Stimulated activated CD4-positive, alpha-beta T cell treated with anti-CD3 and anti-CD28 coated beads, Interleukin-15, amount 100 ng/mL, for 48 hours (primary cell): ENCODE results near the gene KRT3.
"Not testable (repeated sequence)": the region's sequence is repeated elsewhere in the genome, so short reads cannot be mapped to it uniquely, and the experiment has no call there.

Source experiments
- DNase-seq, 2 donors: peaks; one replicate each; pipeline ENCODE4 v3.0.0-alpha.2; 2020; ENCODE audit warnings: low read depth in 2 of 2

The KRT3 gene

GRCh38 chr12:52798003-52798670, 2.2 kb upstream of the KRT3 start:
- no peak for DNase-seq

DNA sequence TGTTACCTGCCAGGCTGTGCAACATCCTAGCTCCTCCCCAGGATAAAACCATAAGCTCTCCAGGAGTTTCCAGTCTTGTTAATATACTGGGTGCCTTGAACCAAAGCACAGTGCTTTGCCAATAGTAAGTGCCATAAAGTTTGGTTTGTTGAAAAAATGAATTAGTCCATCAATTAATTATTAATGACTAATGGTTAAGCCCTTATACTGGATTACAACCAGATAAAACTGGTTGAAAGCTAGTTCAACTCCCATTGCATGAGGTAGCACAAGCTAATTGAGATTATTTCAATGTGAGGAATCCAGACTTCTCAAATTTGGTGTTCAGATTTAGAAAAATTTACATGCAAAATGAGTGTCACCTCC, 1.6 kb upstream of the KRT3 start:
- no peak for DNase-seq

GRCh38 chr12:52796839-52797528, 1.1 kb upstream of the KRT3 start:
- DNase-seq: no peak

GRCh38 chr12:52796429-52796794, 495 bp upstream of the KRT3 start:
- no peak for DNase-seq

DNA sequence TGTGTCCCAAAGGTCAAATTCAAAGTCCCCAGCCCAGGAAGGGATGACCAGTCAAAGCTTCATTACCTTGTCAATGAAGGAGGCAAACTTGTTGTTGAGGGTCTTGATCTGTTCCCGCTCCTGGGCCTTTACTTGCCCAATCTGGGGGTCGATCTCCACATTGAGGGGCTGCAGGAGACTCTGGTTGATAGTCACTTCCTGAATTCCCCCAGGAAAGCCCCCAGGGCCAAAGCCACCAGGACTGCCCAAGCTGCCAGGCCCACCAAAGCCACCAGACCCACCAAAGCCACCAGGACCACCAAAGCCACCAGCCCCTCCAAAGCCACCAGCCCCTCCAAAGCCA, 614 bp downstream of the KRT3 start:
- DNase-seq: not testable (repeated sequence)

GRCh38 chr12:52794479-52795331, 1.2 kb downstream of the KRT3 start:
- DNase-seq: no peak

- no peak for DNase-seq
Measured at GRCh38 chr12:52792185-52793029, 3.5 kb downstream of the KRT3 start.

- no peak for DNase-seq
Measured at GRCh38 chr12:52791271-52792184, 4.4 kb downstream of the KRT3 start.

DNA sequence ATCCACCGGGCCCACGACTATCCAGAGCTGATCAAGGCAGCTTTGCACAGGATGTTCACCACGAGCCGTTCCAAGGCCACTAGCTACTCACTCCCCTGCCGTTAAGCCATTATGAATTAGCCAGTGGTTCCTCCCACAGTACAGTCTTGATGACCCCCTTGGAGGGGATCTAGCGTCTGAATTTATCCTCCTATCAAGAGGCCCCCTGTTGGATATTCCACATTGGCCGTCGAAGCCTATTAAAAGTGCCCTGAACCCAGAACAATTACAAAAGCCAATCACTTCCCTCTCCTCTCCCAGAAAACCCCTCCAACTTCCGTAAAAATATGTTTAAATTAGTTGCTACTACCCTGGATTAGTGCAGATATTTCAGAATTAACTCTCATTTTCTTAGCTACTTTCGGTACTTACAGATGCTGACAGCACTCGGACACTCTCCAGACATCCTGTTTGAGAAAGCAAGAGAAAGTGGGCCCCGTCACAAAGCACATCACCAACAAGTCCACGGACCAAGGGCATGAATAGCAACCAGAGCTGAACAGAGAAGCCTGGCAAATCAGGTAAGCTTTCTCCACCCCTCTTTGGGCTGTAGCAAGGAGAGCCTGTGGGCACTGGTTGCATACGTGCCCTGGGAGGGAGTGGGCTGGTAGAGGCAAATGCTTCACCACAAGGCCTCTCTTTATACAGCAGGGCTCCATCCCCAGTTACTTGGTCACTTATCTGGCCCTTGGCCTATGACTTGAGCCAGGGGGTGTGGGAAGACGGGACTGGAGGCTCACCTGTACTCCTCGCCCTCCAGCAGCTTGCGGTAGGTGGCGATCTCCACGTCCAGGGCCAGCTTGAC, 5.3 kb downstream of the KRT3 start:
- no peak for DNase-seq

DNA sequence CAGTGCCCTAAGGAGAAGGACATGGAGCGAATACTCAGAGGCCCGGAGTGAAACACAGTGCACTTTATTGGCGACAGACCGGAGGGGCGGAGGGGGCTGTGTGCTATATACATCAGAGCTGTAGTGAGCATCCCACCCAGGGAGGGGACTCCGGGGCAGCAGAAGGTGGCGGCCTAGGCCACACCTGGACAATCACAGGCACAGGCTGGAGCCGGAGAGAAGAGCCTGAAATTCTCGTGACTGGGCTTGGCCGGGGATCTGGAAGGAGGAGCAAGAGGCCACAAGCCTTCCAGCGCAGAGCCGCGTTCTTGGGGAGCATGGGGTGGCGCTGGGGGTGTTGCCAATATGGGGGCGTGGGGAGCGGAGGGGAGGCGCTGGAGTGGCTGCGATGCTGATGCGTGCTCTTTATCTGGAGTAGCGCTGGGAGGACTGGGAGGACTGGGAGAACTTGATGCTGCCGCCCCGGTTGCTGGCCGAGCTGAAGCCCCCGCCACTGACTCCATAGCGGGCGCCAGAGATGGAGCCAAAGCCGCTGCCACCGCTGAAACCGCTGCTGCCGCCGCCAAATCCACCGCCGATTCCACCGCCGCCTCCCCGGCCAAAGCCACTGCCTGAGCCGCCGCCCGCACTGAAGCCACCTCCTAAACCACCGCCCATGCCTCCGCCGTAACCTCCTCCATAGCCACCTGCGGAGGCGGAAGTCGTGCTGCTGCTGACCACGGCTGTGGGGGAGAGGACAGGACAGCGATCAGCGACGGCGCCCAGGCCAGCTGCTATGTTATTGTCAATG, 6.1 kb downstream of the KRT3 start:
- DNase-seq: no peak

GRCh38 chr12:52788876-52789636, 6.9 kb downstream of the KRT3 start:
- DNase-seq: no peak

- no peak for DNase-seq
Measured at GRCh38 chr12:52788192-52788875, 7.6 kb downstream of the KRT3 start.

- no peak for DNase-seq
Measured at GRCh38 chr12:52787324-52788191, 8.4 kb downstream of the KRT3 start.

DNA sequence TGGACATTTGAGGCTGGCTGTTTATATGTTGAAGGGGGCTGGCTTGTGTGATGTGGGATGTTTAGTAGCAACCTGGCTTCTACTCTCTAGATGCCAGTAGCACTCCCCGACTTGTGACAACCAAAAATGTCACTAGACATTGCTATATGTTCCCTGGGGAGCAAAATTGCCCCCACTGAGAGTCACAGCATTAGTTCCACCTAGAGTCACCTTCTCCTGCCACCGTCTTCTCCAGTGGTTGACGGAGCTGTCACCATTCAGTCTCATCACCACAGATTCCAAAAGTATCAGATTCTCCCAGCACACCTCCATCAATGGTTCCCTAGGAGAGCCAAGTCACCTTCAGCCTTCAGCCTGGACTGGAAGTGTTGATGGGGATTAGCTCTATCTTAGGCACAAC, 11.0 kb downstream of the KRT3 start:
- DNase-seq: no peak

GRCh38 chr12:52783563-52784316, 12.2 kb downstream of the KRT3 start:
- no peak for DNase-seq

- DNase-seq: no peak
Measured at GRCh38 chr12:52782502-52782901, 13.4 kb downstream of the KRT3 start.
